HCT116 (cell line): Measurements from ENCODE around the gene DHRSX.

Experiments
- CEBPB ChIP-seq: IDR thresholded peaks from 2 replicates; pipeline ENCODE4 v1.6.1; 2012; ENCODE audit warnings: low read depth
- CTCF ChIP-seq, 3 experiments: fragments of 200-600 bp in 1 of 3; sonication (generic) in 1 of 3; IDR thresholded peaks in 2 of 3; conservative IDR thresholded peaks in 1 of 3; 2 replicates each; pipeline ENCODE4 v1.5.1; 2012 to 2017; ENCODE audit warnings: low read depth in 2 of 3, low read length in 2 of 3, antibody characterized with exemption in 1 of 3, borderline replicate concordance in 1 of 3, control low read depth in 1 of 3, mild to moderate bottlenecking in 1 of 3, mixed read lengths in 1 of 3, mixed run types in 1 of 3, moderate library complexity in 1 of 3; ENCODE audit not compliant: insufficient read depth in 1 of 3
- EGR1 ChIP-seq: IDR thresholded peaks from 2 replicates; pipeline ENCODE4 v1.6.1; 2012; ENCODE audit warnings: low read depth
- EZH2 ChIP-seq: fragments of 200-600 bp; sonication (generic); IDR thresholded peaks from 2 replicates; pipeline ENCODE4 v1.6.1; 2017; ENCODE audit warnings: antibody characterized with exemption, mixed run types
- EZH2phosphoT487 ChIP-seq: fragments of 200-600 bp; IDR thresholded peaks from 2 replicates; pipeline ENCODE4 v1.6.1; 2018; ENCODE audit warnings: antibody characterized with exemption, borderline replicate concordance
- JUND ChIP-seq: IDR thresholded peaks from 2 replicates; pipeline ENCODE4 v1.6.1; 2012
- MAX ChIP-seq: IDR thresholded peaks from 2 replicates; pipeline ENCODE4 v1.6.1; 2012
- POLR2A ChIP-seq: IDR thresholded peaks from 2 replicates; pipeline ENCODE4 v1.7.0; 2011; ENCODE audit warnings: borderline replicate concordance; ENCODE audit not compliant: insufficient read depth, insufficient read length; ENCODE audit errors: extremely low read depth
- POLR2AphosphoS5 ChIP-seq: IDR thresholded peaks from 2 replicates; pipeline ENCODE4 v1.6.1; 2011; ENCODE audit warnings: mild to moderate bottlenecking, low read depth, low read length, moderate library complexity
- REST ChIP-seq: IDR thresholded peaks from 2 replicates; pipeline ENCODE4 v1.6.1; 2012; ENCODE audit warnings: low read depth
- SP1 ChIP-seq: IDR thresholded peaks from 2 replicates; pipeline ENCODE4 v1.6.1; 2012; ENCODE audit warnings: low read depth
- SRF ChIP-seq: IDR thresholded peaks from 2 replicates; pipeline ENCODE4 v1.6.1; 2012; ENCODE audit warnings: low read depth
- TCF7L2 ChIP-seq: IDR thresholded peaks from 2 replicates; pipeline ENCODE4 v1.7.0; 2011; ENCODE audit warnings: borderline replicate concordance, inconsistent platforms; ENCODE audit not compliant: insufficient read depth, insufficient read length; ENCODE audit errors: extremely low read depth

GRCh38 chrX:2521927-2522386 lies 21.2 kb upstream of the DHRSX start:
- TF ChIP-seq CTCF (IDR thresholded peaks at IDR 0.05 in 2 of 3, conservative IDR thresholded peaks at IDR 0.05 in 1 of 3; ENCODE audit: borderline replicate concordance in 1 of 3, insufficient read depth in 1 of 3, low read depth in 2 of 3, low read length in 2 of 3): no peak
- TF ChIP-seq POLR2AphosphoS5: no peak
- no peak for TF ChIP-seq EZH2phosphoT487
- no peak for TF ChIP-seq JUND
- TF ChIP-seq TCF7L2: no peak
- no peak for TF ChIP-seq POLR2A
- no peak for TF ChIP-seq MAX
- no peak for TF ChIP-seq SP1
- TF ChIP-seq EZH2: no peak
- TF ChIP-seq REST: no peak
- TF ChIP-seq EGR1: no peak
- no peak for TF ChIP-seq CEBPB
- no peak for TF ChIP-seq SRF
